Measurements from ENCODE around the gene CLEC4A. TPM values are rescaled to one million over a fixed set of nuclear protein-coding genes. Genes with fewer than 3 reads are reported as not detected.
"Not testable (repeated sequence)": the region's sequence is repeated elsewhere in the genome, so short reads cannot be mapped to it uniquely, and the experiment has no call there.

The CLEC4A gene
- total and polyA plus RNA-seq, 10 donors: 5.2 to 19.6 (median 9.1) TPM

DNA sequence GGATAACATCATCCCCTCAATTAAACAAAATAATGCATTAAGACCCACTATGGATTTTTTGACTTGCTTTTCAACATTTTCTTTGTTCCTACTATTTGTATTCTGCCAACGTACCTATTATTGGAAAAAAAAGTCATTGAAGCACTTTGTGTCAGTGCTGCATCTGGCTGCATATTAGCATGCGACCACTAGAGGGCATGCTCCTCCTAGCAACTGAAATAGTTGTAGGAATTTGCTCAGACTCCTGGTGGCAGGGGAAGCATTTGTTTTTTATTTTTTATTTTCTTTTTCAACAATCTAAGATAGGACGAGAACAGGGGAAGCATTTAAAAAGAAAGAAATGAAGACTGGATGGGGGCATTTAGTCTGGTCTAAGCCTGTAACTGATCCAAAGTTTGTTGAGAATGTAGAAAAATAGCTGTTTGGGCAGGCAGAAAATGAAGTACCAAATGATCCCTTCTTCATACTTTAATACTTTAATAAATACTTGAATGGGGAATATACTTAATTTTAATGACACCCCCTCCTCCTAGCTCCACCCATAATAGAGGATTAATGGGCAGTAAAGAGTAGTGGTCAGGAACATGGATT, 14.5 kb upstream of the CLEC4A start:
- 0 to 2% (median 1%) methylated on average over 3 of the region's 3 CpGs for WGBS, 5 donors

DNA sequence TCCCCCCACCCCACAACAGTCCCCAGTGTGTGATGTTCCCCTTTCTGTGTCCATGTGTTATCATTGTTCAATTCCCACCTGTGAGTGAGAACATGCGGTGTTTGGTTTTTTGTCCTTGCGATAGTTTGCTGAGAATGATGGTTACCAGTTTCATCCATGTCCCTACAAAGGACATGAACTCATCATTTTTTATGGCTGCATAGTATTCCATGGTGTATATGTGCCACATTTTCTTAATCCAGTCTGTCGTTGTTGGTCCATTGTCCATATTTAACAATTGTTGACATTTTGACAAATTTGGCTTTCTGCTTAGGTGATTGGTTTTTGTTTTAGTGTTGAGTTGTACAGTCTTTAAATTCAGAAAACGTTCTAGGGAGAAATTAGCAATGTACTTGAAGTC, 10.3 kb upstream of the CLEC4A start:
- intact Hi-C loops (cut with DNase I; ENCODE audit: low total_unique reads): loop anchor here (5.0 kb wide), 1 partner anchor 119 kb away; no protein-coding TSS in a partner anchor
- H3K4me3 ChIP-seq; H3K4me1 ChIP-seq; H3K27ac ChIP-seq; DNase-seq; H3K27me3 ChIP-seq (replicated peaks in 1 of 7); H3K9me3 ChIP-seq: not testable (repeated sequence)
- peaks cover 0 to 20% (median 0%) of the 10 kb centered on the region in 6 donors for H3K36me3 ChIP-seq
- WGBS, 5 donors: 88 to 98% (median 93%) methylated on average over 4 of the region's 4 CpGs

More for the DNA sequence above, 14.5 kb upstream of the CLEC4A start:
- no peak overlapping the region for H3K4me3 ChIP-seq
- H3K27ac ChIP-seq: no peak overlapping the region
- peaks cover 0 to 8% (median 5%) of the 10 kb centered on the region in 6 donors for H3K4me1 ChIP-seq
- TF ChIP-seq, protein P1, sequence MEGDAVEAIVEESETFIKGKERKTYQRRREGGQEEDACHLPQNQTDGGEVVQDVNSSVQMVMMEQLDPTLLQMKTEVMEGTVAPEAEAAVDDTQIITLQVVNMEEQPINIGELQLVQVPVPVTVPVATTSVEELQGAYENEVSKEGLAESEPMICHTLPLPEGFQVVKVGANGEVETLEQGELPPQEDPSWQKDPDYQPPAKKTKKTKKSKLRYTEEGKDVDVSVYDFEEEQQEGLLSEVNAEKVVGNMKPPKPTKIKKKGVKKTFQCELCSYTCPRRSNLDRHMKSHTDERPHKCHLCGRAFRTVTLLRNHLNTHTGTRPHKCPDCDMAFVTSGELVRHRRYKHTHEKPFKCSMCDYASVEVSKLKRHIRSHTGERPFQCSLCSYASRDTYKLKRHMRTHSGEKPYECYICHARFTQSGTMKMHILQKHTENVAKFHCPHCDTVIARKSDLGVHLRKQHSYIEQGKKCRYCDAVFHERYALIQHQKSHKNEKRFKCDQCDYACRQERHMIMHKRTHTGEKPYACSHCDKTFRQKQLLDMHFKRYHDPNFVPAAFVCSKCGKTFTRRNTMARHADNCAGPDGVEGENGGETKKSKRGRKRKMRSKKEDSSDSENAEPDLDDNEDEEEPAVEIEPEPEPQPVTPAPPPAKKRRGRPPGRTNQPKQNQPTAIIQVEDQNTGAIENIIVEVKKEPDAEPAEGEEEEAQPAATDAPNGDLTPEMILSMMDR (IDR thresholded peaks at IDR 0.05 in 8 of 11, conservative IDR thresholded peaks at IDR 0.05 in 3 of 11): peak; percentile 83 to 97 (median 95)
- TF ChIP-seq POLR2AphosphoS5 (IDR thresholded peaks at IDR 0.05): no peak
- peak; percentile 84 for DNase-seq
- peaks cover 0 to 15% (median 6%) of the 10 kb centered on the region in 8 donors for H3K9me3 ChIP-seq
- intact Hi-C loops (cut with DNase I; ENCODE audit: low total_unique reads): no loop called here
- H3K27me3 ChIP-seq (replicated peaks in 1 of 7): no peaks in the 10 kb centered on the region
- H3K36me3 ChIP-seq: peaks cover 0 to 50% (median 1%) of the 10 kb centered on the region in 6 donors

DNA sequence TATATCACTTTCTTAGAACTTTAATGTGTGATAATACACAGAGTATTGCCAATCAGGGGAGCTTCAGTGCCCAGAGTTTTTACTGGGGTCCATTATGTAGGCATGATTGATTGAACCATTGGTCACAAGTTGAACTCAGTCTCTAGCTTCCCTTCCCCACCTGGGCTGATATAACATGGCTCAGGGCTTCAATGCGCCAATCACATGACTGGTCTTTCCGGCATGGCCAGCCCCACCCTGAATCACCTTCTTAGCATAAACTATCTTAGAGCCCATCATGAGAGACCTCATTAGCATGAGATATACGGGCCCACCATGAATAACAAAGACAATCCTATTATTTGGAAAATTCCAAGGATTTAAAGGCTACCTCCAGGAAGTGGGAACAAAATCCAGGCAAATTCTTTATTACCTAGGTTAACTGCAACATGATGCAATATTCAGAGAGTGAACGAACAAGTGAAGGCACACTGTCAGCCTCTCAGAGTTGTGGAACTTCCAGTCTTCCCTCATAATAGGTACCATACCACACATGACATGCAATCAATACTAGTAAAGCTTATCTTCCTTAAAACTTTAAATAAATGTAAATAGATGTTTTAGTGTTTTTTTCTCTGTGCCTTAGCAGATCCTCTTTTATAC, 3.2 kb upstream of the CLEC4A start:
- Histone ChIP-seq H3K9me3 (no peaks in the 10 kb centered on the region), H3K4me1 (peaks cover 0 to 23% (median 6%) of the 10 kb centered on the region in 6 donors), H3K27me3 (replicated peaks in 1 of 7) (no peaks in the 10 kb centered on the region), H3K4me3 (no peak overlapping the region), H3K27ac (no peak overlapping the region), H3K36me3 (peaks cover 0 to 25% (median 0%) of the 10 kb centered on the region in 6 donors)
- DNase-seq: no peak
- TF ChIP-seq POLR2A (IDR thresholded peaks at IDR 0.05) (no peak), POLR2AphosphoS5 (IDR thresholded peaks at IDR 0.05) (no peak)
- TF ChIP-seq, protein P1 (IDR thresholded peaks at IDR 0.05 in 8 of 11, conservative IDR thresholded peaks at IDR 0.05 in 3 of 11): no peak
- 88 to 98% (median 93%) methylated on average over 4 of the region's 4 CpGs for WGBS, 5 donors
- intact Hi-C loops (cut with DNase I; ENCODE audit: low total_unique reads): no loop called here

DNA sequence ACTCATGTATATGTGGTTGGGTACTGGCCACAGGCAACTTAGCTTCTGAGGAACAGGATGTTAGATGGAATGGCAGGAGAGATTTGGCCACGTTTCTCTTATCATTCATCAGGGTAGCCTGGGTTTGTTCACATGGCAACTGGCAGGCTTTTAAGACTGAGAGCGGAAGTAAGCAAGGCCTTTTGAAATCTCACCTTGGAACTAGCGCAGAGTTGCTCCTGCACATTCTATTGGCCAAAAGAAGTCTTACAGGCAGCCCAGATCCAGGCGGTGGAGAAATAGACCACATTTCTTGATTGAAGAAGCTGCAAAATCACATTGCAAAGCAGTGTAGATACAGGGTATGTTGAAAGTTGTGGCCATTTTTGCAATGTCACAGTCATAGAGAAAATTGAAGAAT, 3.7 kb downstream of the CLEC4A start:
- Histone ChIP-seq H3K27me3 (replicated peaks in 1 of 7) (no peaks in the 10 kb centered on the region), H3K36me3 (peaks cover 0 to 37% (median 4%) of the 10 kb centered on the region in 6 donors), H3K4me3 (no peak overlapping the region), H3K9me3 (no peaks in the 10 kb centered on the region), H3K4me1 (peaks cover 0 to 53% (median 9%) of the 10 kb centered on the region in 6 donors), H3K27ac (peak overlapping the region in 6 of 8 donors; percentile 11 to 77 (median 50))
- no peak for DNase-seq
- WGBS, 5 donors: 36 to 67% (median 56%) methylated on average over 4 of the region's 4 CpGs
- intact Hi-C loops (cut with DNase I; ENCODE audit: low total_unique reads): no loop called here
- TF ChIP-seq POLR2AphosphoS5 (IDR thresholded peaks at IDR 0.05) (no peak), POLR2A (IDR thresholded peaks at IDR 0.05) (no peak)
- TF ChIP-seq, protein P1 (IDR thresholded peaks at IDR 0.05 in 8 of 11, conservative IDR thresholded peaks at IDR 0.05 in 3 of 11): no peak

DNA sequence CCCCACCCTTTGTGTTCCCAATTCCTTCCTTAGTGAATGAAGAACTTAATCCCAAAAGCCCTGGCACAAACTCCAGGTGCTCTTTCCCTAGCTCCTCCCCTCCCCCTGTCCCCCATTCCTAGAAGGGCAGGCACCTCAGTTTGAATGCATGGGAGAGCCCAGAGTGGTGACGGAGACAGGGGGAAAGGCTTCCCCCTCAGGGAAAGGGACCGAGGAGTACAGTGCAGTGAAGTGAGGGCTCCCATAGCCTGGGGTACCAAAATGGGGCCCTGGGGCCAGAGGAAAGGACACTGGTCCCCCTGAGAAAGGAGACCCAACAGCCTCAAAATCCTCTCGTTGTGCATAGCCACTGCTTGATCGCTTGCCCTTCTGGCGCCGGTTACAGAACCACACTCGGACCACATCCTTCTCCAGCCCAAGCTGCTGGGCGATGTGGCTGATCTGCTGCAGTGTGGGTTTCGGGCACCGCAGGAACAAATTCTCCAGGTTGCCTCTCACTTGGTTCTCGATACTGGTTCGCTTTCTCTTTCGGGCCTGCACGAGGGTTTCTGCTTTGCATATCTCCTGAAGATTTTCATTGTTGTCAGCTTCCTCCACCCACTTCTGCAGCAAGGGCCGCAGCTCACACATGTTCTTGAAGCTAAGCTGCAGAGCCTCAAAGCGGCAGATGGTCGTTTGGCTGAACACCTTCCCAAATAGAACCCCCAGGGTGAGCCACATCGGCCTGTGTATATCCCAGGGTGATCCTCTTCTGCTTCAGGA, 10.4 kb downstream of the CLEC4A start:
- intact Hi-C loops (cut with DNase I; ENCODE audit: low total_unique reads); H3K27ac ChIP-seq; DNase-seq; H3K4me3 ChIP-seq; H3K9me3 ChIP-seq; H3K27me3 ChIP-seq (replicated peaks in 1 of 7); H3K4me1 ChIP-seq: not testable (repeated sequence)
- H3K36me3 ChIP-seq: peaks cover 0 to 89% (median 18%) of the 10 kb centered on the region in 6 donors
- 85 to 94% (median 93%) methylated on average over 15 to 17 of the region's 18 CpGs for WGBS, 5 donors

DNA sequence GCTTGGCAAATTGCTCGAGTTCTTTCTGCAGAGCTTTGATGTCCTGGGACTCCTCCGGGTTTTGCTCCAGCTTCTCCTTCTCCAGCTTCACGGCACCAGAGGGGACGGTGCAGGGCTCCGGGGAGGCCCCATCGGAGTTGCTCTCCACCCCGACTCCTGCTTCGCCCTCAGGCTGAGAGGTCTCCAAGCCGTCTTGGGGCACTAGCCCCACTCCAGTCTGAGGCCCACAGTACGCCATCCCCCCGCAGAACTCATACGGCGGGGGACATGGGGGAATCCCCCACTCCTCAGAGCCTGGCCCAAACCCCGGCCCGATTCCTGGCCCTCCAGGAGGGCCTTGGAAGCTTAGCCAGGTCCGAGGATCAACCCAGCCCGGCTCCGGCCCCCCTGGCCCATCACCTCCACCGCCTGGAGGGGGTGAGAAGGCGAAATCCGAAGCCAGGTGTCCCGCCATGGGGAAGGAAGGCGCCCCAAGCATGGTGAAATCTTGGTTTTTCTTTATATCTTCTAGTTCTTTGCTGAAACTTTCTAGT, 11.0 kb downstream of the CLEC4A start:
- H3K9me3 ChIP-seq; H3K4me1 ChIP-seq; DNase-seq; H3K27ac ChIP-seq; H3K4me3 ChIP-seq; H3K27me3 ChIP-seq (replicated peaks in 1 of 7); intact Hi-C loops (cut with DNase I; ENCODE audit: low total_unique reads): not testable (repeated sequence)
- WGBS, 5 donors: 93 to 99% (median 95%) methylated on average over 19 to 23 of the region's 23 CpGs
- peaks cover 0 to 91% (median 16%) of the 10 kb centered on the region in 6 donors for H3K36me3 ChIP-seq

DNA sequence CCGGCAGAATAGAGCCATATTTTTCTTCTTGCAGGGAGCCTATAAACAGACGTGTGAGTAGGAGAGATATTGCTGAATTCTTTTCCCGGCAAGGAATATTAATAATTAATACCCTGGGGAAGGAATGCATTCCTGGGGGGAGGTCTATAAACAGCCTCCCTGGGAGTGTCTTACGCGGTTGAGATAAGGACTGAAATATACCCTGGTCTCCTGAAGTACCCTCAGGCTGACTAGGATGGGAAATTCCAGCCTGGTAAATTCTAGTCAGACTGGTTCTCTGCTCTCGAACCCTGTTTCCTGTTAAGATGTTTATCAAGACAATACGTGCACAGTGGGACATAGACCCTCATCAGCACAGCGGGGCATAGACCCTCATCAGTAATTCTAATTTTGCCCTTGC, 18.2 kb downstream of the CLEC4A start:
- Histone ChIP-seq H3K36me3 (peaks cover 0 to 57% (median 11%) of the 10 kb centered on the region in 6 donors), H3K9me3 (peaks cover 0 to 20% (median 16%) of the 10 kb centered on the region in 8 donors)
- H3K4me3 ChIP-seq; DNase-seq; H3K27me3 ChIP-seq (replicated peaks in 1 of 7); intact Hi-C loops (cut with DNase I; ENCODE audit: low total_unique reads); H3K4me1 ChIP-seq; H3K27ac ChIP-seq: not testable (repeated sequence)
- WGBS, 5 donors: 77 to 88% (median 79%) methylated on average over 8 of the region's 8 CpGs

All from spleen (tissue), 11 donors.